SJCRH30 (cell line): ENCODE measurements around the gene ZBTB6. TPM values are rescaled to one million over a fixed set of nuclear protein-coding genes. Genes with fewer than 3 reads are reported as not detected.
"Not testable (repeated sequence)": the region's sequence is repeated elsewhere in the genome, so short reads cannot be mapped to it uniquely, and the experiment has no call there.

Experiments
- DNase-seq, 2 experiments: peaks; one replicate each; pipeline ENCODE4 v3.0.0-alpha.2; 2015 to 2020
- H3K27ac ChIP-seq: fragments of 250-450 bp; sonication (Bioruptor Pico); 2 replicates; pipeline ENCODE4 v1.5.1; 2020; ENCODE audit warnings: mild to moderate bottlenecking, moderate library complexity
- H3K27me3 ChIP-seq: fragments of 250-450 bp; sonication (Bioruptor Pico); 2 replicates; pipeline ENCODE4 v1.5.1; 2020; ENCODE audit warnings: mild to moderate bottlenecking, moderate library complexity
- H3K36me3 ChIP-seq: fragments of 250-450 bp; sonication (Bioruptor Pico); 2 replicates; pipeline ENCODE4 v1.5.1; 2020; ENCODE audit warnings: mild to moderate bottlenecking, moderate library complexity
- H3K4me1 ChIP-seq: fragments of 250-450 bp; sonication (Bioruptor Pico); 2 replicates; pipeline ENCODE4 v1.5.1; 2020; ENCODE audit warnings: mild to moderate bottlenecking, moderate library complexity
- H3K4me3 ChIP-seq: fragments of 250-450 bp; sonication (Bioruptor Pico); 2 replicates; pipeline ENCODE4 v1.5.1; 2020; ENCODE audit warnings: mild to moderate bottlenecking, moderate library complexity
- H3K9me3 ChIP-seq: fragments of 250-450 bp; sonication (Bioruptor Pico); replicated peaks from 2 replicates; pipeline ENCODE4 v1.5.1; 2020; ENCODE audit warnings: mild to moderate bottlenecking, moderate library complexity
- total RNA-seq: library from RNA; depleted of rRNA; stranded (reverse); fragments of >200 nt; shearing (Covaris generic); gene quantifications from 2 replicates; pipeline ENCODE4 v1.2.3, GENCODE V29; 2014; rRNA removed

Gene ZBTB6
- total RNA-seq, 1 experiment from 2014 or later = 27.0 TPM

DNA sequence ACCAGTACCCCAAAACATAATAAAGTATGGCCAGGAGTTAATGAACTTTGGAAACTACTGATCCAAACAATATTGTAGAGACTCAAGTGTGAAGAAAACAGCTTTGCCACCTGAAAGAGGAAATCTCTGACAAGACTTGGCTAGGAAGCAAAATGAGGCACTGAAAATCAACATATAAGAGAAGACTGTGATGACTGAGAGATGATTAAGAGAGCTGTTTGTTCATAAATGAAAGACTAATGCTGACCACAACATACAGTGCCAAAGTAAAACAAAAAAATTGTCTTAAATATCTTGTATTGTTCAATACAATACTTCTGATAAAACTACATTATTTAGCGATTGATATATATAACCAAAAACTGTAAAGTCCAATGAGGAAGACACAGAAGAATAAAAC lies 15.2 kb downstream of the ZBTB6 start:
- DNase-seq = no peak
- Histone ChIP-seq H3K36me3 (peaks cover 32% of the 10 kb centered on the region), H3K9me3 (no peaks in the 10 kb centered on the region), H3K27me3 (no peaks in the 10 kb centered on the region), H3K4me1 (peaks cover 22% of the 10 kb centered on the region), H3K27ac (no peak overlapping the region), H3K4me3 (no peak overlapping the region)

DNA sequence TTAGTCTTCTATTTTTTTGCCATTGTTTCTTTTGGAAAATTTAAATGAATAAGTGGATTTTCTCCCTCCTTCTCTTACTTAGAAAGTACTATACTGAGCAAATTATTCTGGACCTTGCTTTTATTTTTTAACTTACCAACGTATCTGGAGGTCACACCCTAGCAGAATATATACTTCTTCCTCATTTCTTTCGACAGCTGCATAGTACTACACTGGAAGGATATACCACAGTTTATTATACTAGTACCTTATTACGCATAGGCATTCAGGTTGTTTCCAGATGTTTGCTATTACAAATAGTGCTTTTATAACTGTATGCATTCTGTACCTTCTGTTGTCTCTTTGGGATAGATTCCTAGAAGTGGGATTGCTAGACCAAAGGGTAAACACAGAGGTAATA lies 24.6 kb downstream of the ZBTB6 start:
- Histone ChIP-seq H3K4me3 (no peak overlapping the region), H3K36me3 (peaks cover 68% of the 10 kb centered on the region), H3K27ac (no peak overlapping the region), H3K27me3 (no peaks in the 10 kb centered on the region), H3K4me1 (no peaks in the 10 kb centered on the region), H3K9me3 (no peaks in the 10 kb centered on the region)
- no peak for DNase-seq

DNA sequence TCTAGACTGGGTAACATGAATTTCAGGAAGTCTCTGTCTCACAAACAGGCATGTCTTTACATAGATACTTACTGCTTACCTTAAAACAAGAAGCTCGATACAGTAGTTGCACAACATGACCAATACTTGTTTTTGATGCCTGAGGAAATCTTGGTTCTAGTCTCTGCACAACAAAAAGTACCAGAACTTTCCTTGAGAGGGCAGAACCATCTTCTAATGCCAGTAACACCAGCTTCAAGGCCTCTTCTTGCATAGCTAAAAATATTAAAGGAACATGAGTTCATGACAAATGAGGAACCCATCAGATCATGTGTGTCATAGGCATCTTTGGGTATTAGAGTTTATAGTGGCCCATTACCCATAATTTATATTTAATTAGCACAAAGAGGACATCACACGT lies 30.0 kb downstream of the ZBTB6 start:
- Histone ChIP-seq H3K27me3 (no peaks in the 10 kb centered on the region), H3K4me1 (no peaks in the 10 kb centered on the region), H3K9me3 (no peaks in the 10 kb centered on the region), H3K36me3 (peaks cover 75% of the 10 kb centered on the region), H3K4me3 (no peak overlapping the region), H3K27ac (no peak overlapping the region)
- no peak for DNase-seq

DNA sequence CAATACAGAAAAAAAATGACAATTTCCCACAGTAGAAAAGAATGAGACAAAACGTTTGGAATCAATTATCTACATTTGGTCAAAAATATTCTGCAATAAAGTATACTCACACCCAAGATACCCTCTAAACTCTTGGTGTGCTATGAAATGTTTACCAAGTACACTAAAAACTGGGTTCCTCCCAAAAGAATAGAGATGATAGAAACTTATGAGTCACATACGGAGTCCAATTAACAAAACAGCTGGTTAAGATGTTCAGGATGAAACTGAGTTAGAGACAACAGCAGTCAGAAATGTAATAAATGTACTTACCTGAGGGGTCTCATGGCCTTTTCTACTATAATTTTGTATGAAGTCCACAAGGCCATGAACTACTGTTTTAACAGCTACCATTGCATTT lies 33.7 kb downstream of the ZBTB6 start:
- Histone ChIP-seq H3K9me3 (no peaks in the 10 kb centered on the region), H3K4me1 (no peaks in the 10 kb centered on the region), H3K27ac (no peak overlapping the region), H3K4me3 (no peak overlapping the region), H3K27me3 (no peaks in the 10 kb centered on the region), H3K36me3 (peaks cover 83% of the 10 kb centered on the region)
- no peak for DNase-seq

DNA sequence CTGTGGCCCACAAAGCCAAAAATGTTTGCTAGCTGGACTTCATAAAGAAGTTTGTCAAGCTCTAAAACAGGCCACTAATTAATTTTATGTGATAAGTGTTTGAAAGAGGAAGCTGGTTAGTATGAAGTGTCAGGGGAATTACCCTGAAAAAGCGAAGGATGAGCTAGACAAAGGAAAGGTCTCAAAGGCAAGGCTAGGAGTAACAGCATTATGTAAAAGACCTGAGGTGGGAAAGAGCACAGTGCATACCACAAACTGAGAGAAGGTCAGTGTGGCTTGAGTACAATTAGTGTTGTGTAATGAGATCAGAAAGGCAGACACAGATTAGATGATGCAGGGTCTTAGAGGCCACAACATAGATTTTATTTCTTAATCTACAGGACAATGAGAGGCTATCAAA lies 37.6 kb downstream of the ZBTB6 start:
- Histone ChIP-seq H3K9me3 (no peaks in the 10 kb centered on the region), H3K4me1 (no peaks in the 10 kb centered on the region), H3K36me3 (peaks cover 81% of the 10 kb centered on the region), H3K27ac (no peak overlapping the region), H3K4me3 (no peak overlapping the region), H3K27me3 (no peaks in the 10 kb centered on the region)
- no peak for DNase-seq

DNA sequence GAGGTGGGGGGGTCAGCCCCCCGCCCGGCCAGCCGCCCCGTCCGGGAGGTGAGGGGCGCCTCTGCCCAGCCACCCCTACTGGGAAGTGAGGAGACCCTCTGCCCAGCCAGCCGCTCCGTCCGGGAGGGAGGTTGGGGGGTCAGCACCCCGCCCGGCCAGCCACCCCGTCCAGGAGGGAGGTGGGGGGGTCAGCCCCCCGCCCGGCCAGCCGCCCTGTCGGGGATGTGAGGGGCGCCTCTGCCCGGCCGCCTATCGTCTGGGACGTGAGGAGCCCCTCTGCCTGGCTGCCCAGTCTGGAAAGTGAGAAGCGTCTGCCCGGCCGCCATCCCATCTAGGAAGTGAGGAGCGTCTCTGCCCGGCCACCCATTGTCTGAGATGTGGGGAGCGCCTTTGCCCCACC lies 45.8 kb downstream of the ZBTB6 start:
- not testable (repeated sequence) for H3K4me3 ChIP-seq, H3K27me3 ChIP-seq, H3K27ac ChIP-seq, H3K4me1 ChIP-seq, H3K9me3 ChIP-seq, DNase-seq
- H3K36me3 ChIP-seq = peaks cover 59% of the 10 kb centered on the region

DNA sequence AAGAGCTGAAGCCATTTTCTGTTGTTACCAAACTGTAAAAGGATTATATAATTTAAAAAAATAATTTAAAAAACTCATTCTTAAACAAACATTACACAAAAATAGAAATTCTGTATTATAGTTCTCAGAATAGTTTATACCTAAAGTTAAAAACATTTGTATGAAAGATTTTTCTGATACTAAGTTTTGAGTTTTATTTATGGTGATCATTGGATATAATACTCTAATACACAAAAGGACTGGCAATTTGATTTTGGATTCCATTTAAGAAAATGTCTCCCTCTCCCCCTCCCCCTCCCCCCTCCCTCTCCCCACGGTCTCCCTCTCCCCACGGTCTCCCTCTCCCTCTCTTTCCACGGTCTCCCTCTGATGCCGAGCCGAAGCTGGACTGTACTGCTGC lies 47.0 kb downstream of the ZBTB6 start:
- no peak for DNase-seq
- Histone ChIP-seq H3K9me3 (no peaks in the 10 kb centered on the region; the same call in 1 of the 2 replicates), H3K4me1 (no peaks in the 10 kb centered on the region), H3K27ac (no peak overlapping the region), H3K4me3 (no peak overlapping the region), H3K27me3 (no peaks in the 10 kb centered on the region), H3K36me3 (peaks cover 59% of the 10 kb centered on the region)

DNA sequence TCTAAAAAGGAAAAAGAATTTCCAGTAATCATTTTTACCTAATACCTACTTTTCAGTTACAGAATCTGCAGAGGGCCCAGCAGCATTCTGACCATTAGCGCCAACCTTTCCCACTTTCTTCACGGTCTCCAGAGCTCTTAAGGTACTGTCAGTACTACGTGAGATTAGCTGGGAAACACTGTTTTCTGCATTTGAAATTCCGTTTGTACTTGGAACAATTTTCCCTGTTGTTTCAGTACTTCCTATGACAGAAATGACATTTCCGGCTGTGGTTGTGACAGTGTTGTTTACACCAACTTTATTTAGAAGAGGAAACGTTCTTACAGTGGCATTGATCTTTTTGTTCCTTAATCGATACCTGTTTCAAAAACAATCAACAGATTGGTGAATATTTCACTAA lies 47.8 kb downstream of the ZBTB6 start:
- H3K4me1 ChIP-seq = no peaks in the 10 kb centered on the region
- no peak overlapping the region for H3K27ac ChIP-seq
- DNase-seq = no peak
- no peaks in the 10 kb centered on the region; the same call in 1 of the 2 replicates for H3K9me3 ChIP-seq
- H3K27me3 ChIP-seq = no peaks in the 10 kb centered on the region
- H3K4me3 ChIP-seq = no peak overlapping the region
- H3K36me3 ChIP-seq = peaks cover 51% of the 10 kb centered on the region

DNA sequence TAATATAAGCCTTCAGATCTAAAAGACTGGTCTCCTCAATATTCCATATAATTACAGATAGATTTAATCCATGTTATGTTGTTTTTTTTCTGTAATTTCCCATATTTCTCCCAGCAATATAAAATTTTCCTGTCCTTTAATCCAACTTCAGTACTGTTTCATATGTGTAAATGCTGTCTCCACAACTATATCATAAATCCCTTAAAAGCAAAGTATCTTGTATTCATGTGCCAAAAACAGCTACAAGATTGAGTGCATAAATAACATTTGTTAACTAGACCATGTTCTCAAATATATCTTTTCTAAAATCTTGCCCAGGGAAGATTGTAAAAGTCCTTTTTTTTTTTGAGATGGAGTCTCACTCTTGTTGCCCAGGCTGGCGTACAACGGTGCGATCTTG lies 49.7 kb downstream of the ZBTB6 start:
- H3K9me3 ChIP-seq = no peaks in the 10 kb centered on the region; the same call in 1 of the 2 replicates
- H3K27me3 ChIP-seq = no peaks in the 10 kb centered on the region
- H3K4me3 ChIP-seq = no peak overlapping the region
- H3K4me1 ChIP-seq = no peaks in the 10 kb centered on the region
- no peak overlapping the region for H3K27ac ChIP-seq
- H3K36me3 ChIP-seq = peaks cover 47% of the 10 kb centered on the region
- DNase-seq = no peak

DNA sequence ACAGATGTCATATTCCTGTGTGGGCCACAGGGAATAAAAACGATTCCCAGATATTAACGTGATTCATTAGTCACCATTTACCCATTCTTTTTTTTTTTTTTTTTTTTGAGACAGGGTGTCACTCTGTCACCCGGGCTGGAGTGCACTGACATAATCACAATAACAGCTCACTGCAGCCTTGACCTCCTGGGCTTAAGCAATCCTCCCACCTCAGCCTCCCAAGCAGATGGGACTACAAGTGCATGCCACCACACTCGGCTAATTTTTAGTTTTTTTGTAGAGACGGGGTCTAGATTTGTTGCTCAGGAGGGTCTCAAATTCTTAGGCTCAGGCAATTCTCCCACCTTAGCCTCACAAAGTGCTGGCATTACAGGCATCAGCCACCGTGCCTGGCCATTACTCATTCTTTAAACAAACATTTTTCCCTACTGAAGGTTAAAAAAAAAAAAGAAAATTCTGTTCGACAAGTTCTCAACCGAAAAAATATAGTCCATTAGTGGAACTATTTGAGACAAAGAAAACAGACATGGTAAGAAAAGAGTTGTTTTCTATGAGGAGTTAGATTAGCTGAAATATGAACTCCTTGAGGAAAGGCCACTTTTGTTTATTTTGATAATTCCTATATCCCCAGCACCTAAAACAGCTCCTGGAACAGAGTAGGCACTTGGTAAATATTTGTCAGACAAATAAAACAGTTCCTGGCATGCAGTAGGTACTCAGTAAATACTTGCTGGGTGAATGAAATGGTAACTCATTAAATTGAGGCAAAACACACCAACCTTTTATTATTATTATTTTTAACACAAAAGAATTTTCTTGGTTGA lies 52.6 kb downstream of the ZBTB6 start:
- Histone ChIP-seq H3K27ac (no peak overlapping the region), H3K4me3 (no peak overlapping the region), H3K9me3 (no peaks in the 10 kb centered on the region; the same call in 1 of the 2 replicates), H3K4me1 (no peaks in the 10 kb centered on the region), H3K36me3 (peaks cover 70% of the 10 kb centered on the region), H3K27me3 (no peaks in the 10 kb centered on the region)
- no peak for DNase-seq

Other genes with a start within 250 kb of the ZBTB6 start
- not detected in 2 replicates for gene OR1L3, start 238.2 kb downstream of the ZBTB6 start, total RNA-seq
- not detected in 2 replicates for gene OR1L4, start 189.3 kb downstream of the ZBTB6 start, total RNA-seq
- gene OR1L6, start 171.0 kb downstream of the ZBTB6 start, total RNA-seq = not detected in 2 replicates
- not detected in 2 replicates for gene OR5C1, start 124.4 kb downstream of the ZBTB6 start, total RNA-seq
- gene OR1K1, start 113.2 kb downstream of the ZBTB6 start, total RNA-seq = not detected in 2 replicates
- 39.0 and 45.6 TPM in 2 replicates for gene PDCL, start 84.7 kb downstream of the ZBTB6 start, total RNA-seq
- 84.7 and 91.0 TPM in 2 replicates for gene RC3H2, start 8.0 kb downstream of the ZBTB6 start, total RNA-seq
- gene ZBTB26, start 18.2 kb upstream of the ZBTB6 start, total RNA-seq = 10.0 and 12.4 TPM in 2 replicates
- 52.9 and 57.4 TPM in 2 replicates for gene RABGAP1, start 27.7 kb upstream of the ZBTB6 start, total RNA-seq
- gene GPR21, start 120.3 kb upstream of the ZBTB6 start, total RNA-seq = 0.68 and 1.7 TPM in 2 replicates